EL (cell line): Measurements from ENCODE around the gene CYB5R4.

ENCODE experiments used
- DNase-seq: peaks from one replicate; pipeline ENCODE4 v3.0.0-alpha.2; 2016

Gene CYB5R4

GRCh38 chr6:83985715-83986114, 126.2 kb downstream of the CYB5R4 start:
- DNase-seq: no peak

- DNase-seq: no peak
Observed at GRCh38 chr6:83998021-83998584, 138.6 kb downstream of the CYB5R4 start.

GRCh38 chr6:84001119-84001518, 141.6 kb downstream of the CYB5R4 start:
- no peak for DNase-seq

- no peak for DNase-seq
Observed at GRCh38 chr6:84002226-84002625, 142.7 kb downstream of the CYB5R4 start.

GRCh38 chr6:84003131-84003530, 143.6 kb downstream of the CYB5R4 start:
- DNase-seq: no peak

- no peak for DNase-seq
Observed at GRCh38 chr6:84003654-84004053, 144.2 kb downstream of the CYB5R4 start.

GRCh38 chr6:84007871-84008270, 148.4 kb downstream of the CYB5R4 start:
- no peak for DNase-seq

GRCh38 chr6:84013354-84013753, 153.9 kb downstream of the CYB5R4 start:
- no peak for DNase-seq

GRCh38 chr6:84013931-84014330, 154.4 kb downstream of the CYB5R4 start:
- DNase-seq: no peak

GRCh38 chr6:84016029-84016428, 156.5 kb downstream of the CYB5R4 start:
- no peak for DNase-seq
